Nephron progenitor cell (in vitro differentiated cells): ENCODE data around the gene GLIS1.

Experiments
- DNase-seq: peaks from one replicate; pipeline ENCODE4 v3.0.0; 2021
- H3K27ac Mint-ChIP-seq: 2 replicates; pipeline ENCODE4 v1.8.0; 2021; ENCODE audit warnings: mild to moderate bottlenecking, moderate library complexity, mixed read lengths
- H3K27me3 Mint-ChIP-seq: 2 replicates; pipeline ENCODE4 v1.8.0; 2021; ENCODE audit warnings: mild to moderate bottlenecking, low read depth, mixed read lengths; ENCODE audit not compliant: poor library complexity
- H3K36me3 Mint-ChIP-seq: 2 replicates; pipeline ENCODE4 v1.8.0; 2021; ENCODE audit warnings: low read depth, mixed read lengths
- H3K4me1 Mint-ChIP-seq: 2 replicates; pipeline ENCODE4 v1.8.0; 2021; ENCODE audit warnings: mixed read lengths
- H3K4me3 Mint-ChIP-seq: 2 replicates; pipeline ENCODE4 v1.8.0; 2021; ENCODE audit warnings: mild to moderate bottlenecking, moderate library complexity, mixed read lengths
- H3K9me3 Mint-ChIP-seq: 2 replicates; pipeline ENCODE4 v1.8.0; 2021; ENCODE audit warnings: mild to moderate bottlenecking, moderate library complexity, mixed read lengths
- TF ChIP-seq, protein P1 (sequence below): fragments of 200-600 bp; sonication (generic); IDR thresholded peaks from 2 replicates; pipeline ENCODE4 v1.5.0; 2021; ENCODE audit warnings: antibody characterized with exemption

The GLIS1 gene

DNA sequence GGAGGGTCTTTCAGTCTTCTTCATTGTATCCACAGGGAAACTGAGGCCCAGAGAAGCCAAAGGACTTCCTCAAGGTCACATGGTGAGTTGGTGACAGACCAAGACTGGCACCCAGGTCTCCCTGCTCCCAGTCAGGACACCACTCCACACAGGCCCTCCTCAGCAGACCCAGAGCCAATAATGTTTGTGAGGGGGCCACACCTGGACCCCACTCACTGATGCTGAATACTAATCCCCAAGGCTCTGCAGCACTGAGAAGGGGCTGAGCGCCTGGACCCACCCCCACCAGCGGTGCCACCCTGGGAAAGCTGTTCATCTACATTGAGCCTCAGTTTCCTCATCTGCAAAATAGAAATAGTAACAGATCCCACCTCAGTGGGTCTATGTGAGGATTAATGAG is 79.5 kb downstream of the GLIS1 start:
- peaks cover 24% of the 10 kb centered on the region for H3K27me3 Mint-ChIP-seq
- no peak for DNase-seq
- no peak overlapping the region for H3K4me3 Mint-ChIP-seq
- H3K4me1 Mint-ChIP-seq = peaks cover 34% of the 10 kb centered on the region
- no peaks in the 10 kb centered on the region for H3K36me3 Mint-ChIP-seq
- no peak overlapping the region for H3K27ac Mint-ChIP-seq
- no peaks in the 10 kb centered on the region for H3K9me3 Mint-ChIP-seq
- TF ChIP-seq, protein P1, sequence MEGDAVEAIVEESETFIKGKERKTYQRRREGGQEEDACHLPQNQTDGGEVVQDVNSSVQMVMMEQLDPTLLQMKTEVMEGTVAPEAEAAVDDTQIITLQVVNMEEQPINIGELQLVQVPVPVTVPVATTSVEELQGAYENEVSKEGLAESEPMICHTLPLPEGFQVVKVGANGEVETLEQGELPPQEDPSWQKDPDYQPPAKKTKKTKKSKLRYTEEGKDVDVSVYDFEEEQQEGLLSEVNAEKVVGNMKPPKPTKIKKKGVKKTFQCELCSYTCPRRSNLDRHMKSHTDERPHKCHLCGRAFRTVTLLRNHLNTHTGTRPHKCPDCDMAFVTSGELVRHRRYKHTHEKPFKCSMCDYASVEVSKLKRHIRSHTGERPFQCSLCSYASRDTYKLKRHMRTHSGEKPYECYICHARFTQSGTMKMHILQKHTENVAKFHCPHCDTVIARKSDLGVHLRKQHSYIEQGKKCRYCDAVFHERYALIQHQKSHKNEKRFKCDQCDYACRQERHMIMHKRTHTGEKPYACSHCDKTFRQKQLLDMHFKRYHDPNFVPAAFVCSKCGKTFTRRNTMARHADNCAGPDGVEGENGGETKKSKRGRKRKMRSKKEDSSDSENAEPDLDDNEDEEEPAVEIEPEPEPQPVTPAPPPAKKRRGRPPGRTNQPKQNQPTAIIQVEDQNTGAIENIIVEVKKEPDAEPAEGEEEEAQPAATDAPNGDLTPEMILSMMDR = no peak

DNA sequence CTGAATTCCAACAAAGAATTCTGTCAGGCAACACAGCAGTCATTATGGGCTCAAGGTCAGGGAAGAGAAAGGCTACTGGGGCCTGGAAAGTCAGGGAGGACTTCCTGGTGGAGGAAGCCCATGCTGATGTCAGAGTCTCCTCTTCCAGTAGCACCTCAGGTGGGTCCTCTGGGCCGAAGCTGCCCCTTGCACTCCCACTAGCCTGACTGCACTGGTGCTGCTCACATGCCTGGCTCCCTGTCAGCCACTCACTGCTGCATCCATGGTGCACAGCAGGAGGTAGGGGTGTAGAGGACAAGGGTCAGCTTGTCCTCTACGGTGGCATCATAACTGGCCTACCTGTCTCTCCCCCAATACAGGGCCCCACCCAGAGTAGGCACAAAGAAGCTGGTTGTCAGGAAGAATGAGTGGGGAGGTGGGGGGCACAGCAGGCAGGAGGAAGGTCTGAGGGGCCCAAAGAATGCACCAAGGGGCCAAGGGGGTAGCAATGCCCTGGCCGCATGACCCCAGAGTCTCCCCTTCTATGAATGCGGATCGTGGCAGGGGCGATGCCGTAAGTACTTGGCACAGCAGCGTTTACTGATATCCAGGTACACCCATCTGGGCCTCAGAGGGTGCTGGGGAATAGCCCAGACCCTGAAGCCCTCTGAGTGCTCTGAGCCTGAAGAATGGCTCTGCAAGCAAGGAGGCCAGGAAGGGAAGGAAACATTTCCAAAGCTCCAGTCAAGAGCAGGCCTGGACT is 80.3 kb downstream of the GLIS1 start:
- TF ChIP-seq, protein P1 = no peak
- DNase-seq = no peak
- H3K9me3 Mint-ChIP-seq = no peaks in the 10 kb centered on the region
- no peak overlapping the region for H3K27ac Mint-ChIP-seq
- H3K27me3 Mint-ChIP-seq = peaks cover 27% of the 10 kb centered on the region
- no peak overlapping the region for H3K4me3 Mint-ChIP-seq
- H3K4me1 Mint-ChIP-seq = peaks cover 33% of the 10 kb centered on the region
- no peaks in the 10 kb centered on the region for H3K36me3 Mint-ChIP-seq

DNA sequence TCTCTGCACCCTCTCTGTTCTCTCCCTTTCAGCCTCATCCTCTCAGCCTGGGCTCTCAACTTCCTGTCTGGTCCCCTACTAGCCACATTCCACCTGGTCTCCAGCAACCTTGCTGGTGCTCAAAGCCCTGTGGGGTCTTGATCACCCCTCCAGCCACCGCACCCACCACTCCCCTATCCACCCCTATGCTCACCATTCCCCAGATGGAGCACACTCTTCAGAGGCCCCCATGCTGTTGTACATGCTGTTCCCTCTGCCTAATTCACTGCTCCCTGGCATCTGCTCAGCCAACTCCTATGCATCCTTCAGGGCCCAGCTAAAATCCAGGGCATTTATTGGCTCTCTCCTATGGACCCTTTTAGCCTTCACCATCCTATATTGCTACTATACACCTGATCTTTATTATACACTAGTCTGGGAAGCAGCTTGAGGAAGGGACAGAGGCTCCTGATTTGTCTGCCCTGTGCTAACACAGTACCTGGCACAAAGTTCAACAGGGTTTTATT is 81.0 kb downstream of the GLIS1 start:
- H3K36me3 Mint-ChIP-seq = no peaks in the 10 kb centered on the region
- no peaks in the 10 kb centered on the region for H3K9me3 Mint-ChIP-seq
- TF ChIP-seq, protein P1 = no peak
- peaks cover 33% of the 10 kb centered on the region for H3K27me3 Mint-ChIP-seq
- peaks cover 25% of the 10 kb centered on the region for H3K4me1 Mint-ChIP-seq
- H3K4me3 Mint-ChIP-seq = no peak overlapping the region
- H3K27ac Mint-ChIP-seq = no peak overlapping the region
- DNase-seq = no peak

DNA sequence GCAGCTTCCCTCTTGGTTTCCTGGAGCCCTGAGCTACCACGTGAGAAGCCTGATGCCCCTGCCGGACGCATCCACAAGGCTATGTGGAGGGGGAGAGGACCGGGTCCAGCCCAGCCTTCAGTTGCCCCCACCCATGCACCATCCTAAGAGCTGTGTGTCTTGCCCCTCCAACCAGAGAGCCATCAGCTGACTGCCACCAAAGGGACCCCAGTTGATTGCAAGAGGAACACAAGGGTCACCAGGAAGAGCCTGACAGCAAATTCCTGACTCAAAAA is 81.5 kb downstream of the GLIS1 start:
- Mint-ChIP-seq H3K27ac (no peak overlapping the region), H3K36me3 (no peaks in the 10 kb centered on the region), H3K9me3 (no peaks in the 10 kb centered on the region), H3K27me3 (peaks cover 37% of the 10 kb centered on the region), H3K4me1 (peaks cover 21% of the 10 kb centered on the region), H3K4me3 (no peak overlapping the region)
- DNase-seq = no peak
- TF ChIP-seq, protein P1 = no peak

DNA sequence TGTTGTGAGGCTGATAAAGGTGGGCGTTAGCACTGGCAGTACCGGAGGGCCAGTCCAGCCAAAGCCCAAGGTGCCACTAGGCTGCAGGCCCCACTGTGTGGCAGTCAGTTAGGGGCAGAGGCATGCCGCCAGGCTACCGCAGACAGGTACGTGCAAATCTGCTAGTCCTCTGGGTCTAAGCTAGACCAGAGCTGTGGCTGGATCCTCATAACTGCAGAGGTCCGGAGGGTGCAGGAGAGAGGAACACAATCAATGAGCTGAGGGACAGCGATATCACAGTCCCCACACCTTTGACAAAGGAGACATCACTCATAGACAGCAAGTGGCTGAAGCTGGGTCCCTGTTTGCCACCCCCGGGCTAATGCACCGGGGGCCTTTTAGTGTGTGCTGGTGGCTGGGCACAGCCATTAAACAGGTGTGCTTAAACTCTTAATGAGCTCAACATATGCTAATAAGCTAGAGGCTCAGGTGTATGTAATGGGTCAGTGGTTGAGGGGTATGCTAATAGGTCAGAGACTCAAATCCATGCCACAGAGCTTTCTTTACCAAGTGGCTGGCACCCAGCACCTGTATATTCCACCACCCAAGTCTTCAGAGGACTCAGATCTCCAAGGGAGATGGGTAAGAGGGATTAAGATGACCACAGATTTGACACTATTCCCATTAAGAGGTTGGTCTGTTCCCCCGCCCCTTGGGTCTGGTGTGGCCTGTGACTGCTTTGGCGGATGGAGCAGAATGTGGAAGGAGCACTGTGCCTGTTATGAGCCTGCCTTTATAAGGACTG is 82.0 kb downstream of the GLIS1 start:
- Mint-ChIP-seq H3K27me3 (peaks cover 38% of the 10 kb centered on the region), H3K4me3 (no peak overlapping the region), H3K9me3 (no peaks in the 10 kb centered on the region), H3K4me1 (peaks cover 21% of the 10 kb centered on the region), H3K36me3 (no peaks in the 10 kb centered on the region), H3K27ac (no peak overlapping the region)
- no peak for DNase-seq
- TF ChIP-seq, protein P1 = no peak
